Left lung (tissue), 10 donors: ENCODE measurements around the gene IL20RB. TPM values are rescaled to one million over a fixed set of nuclear protein-coding genes. Genes with fewer than 3 reads are reported as not detected.

Experiments
- ATAC-seq: fragments of 200-7000 bp; cut with Tn5 transposase; one replicate; pipeline ENCODE4 v1.9.1; 2020; ENCODE audit warnings: moderate library complexity
- DNase-seq, 4 donors: peaks; one replicate each; pipeline ENCODE4 v3.0.0-alpha.2; 2013 to 2020
- H3K27ac ChIP-seq, 2 donors: fragments of 200-600 bp; sonication (generic) in 1 of 2; one replicate each; pipeline versions ENCODE4 v1.5.0 to v1.8.0; 2020 to 2021
- H3K27me3 ChIP-seq, 2 donors: fragments of 200-600 bp; sonication (generic) in 1 of 2; one replicate each; pipeline versions ENCODE4 v1.5.0 to v1.8.0; 2020 to 2021
- H3K36me3 ChIP-seq, 2 donors: fragments of 200-600 bp; sonication (generic) in 1 of 2; one replicate each; pipeline versions ENCODE4 v1.5.0 to v1.8.0; 2020 to 2021
- H3K4me1 ChIP-seq, 2 donors: fragments of 200-600 bp; one replicate each; pipeline ENCODE4 v1.8.0; 2021
- H3K4me3 ChIP-seq, 2 donors: fragments of 200-600 bp; sonication (generic) in 1 of 2; one replicate each; pipeline versions ENCODE4 v1.5.0 to v1.8.0; 2020 to 2021; ENCODE audit warnings: mild to moderate bottlenecking in 1 of 2
- H3K9me3 ChIP-seq, 2 donors: fragments of 200-600 bp; sonication (generic) in 1 of 2; one replicate each; pipeline versions ENCODE4 v1.5.0 to v1.8.0; 2020 to 2021
- CTCF ChIP-seq, 2 donors: fragments of 200-600 bp; sonication (generic) in 1 of 2; IDR thresholded peaks; one replicate each; pipeline versions ENCODE4 v1.5.0 to v1.8.0; 2021; ENCODE audit warnings: antibody characterized with exemption in 2 of 2
- intact Hi-C, 2 donors: fragments of 100-400 bp; cut with DNase I; formaldehyde crosslinking; loops; one replicate each; pipeline versions ENCODE4 v1.11.2 to v1.14.2; 2022
- polyA plus RNA-seq, 6 donors: library from polyadenylated mRNA; unstranded; fragments of 120-200 nt; gene quantifications; one replicate each; pipeline ENCODE4 v1.2.1, GENCODE V29; 2013; ENCODE audit not compliant: insufficient read length in 6 of 6
- total RNA-seq, 2 donors: library from RNA; stranded (reverse); fragmentation: NEBNext Ultra II Directional; extraction: Animal tissue kit (Norgen Biotek cat#: 25700); gene quantifications; one replicate each; pipeline ENCODE4 v1.2.1, GENCODE V29; 2021
- donor health status: DM: no; HTN: yes; CAD: no.
- donor health status: DM: no; HTN: no; CAD: no.

IL20RB gene
- total and polyA plus RNA-seq, 8 donors = 0.61 to 1.9 (median 1.0) TPM

DNA sequence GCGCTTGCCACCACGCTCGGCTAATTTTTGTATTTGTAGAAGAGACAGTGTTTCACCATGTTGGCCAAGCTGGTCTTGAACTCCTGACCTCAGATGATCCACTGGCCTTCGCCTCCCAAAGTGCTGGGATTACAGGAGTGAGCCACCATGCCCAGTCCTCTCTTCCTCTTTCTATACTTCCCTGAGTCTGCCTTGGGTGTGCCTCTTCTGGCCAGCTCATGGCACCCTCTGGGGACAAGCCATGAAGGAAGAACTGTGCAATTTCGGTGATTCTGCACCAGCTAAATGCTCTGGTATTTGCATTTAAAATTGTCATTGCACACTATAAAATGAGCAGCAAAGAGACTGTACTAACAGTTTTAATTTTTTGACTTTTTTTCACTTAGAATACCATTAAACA, 66.6 kb downstream of the IL20RB start:
- TF ChIP-seq CTCF (IDR thresholded peaks at IDR 0.05) = no peak
- ATAC-seq = no peak
- no peaks in the 10 kb centered on the region for H3K27me3 ChIP-seq
- no peaks in the 10 kb centered on the region for H3K36me3 ChIP-seq
- intact Hi-C loops = no loop called here
- no peaks in the 10 kb centered on the region for H3K9me3 ChIP-seq
- no peak overlapping the region for H3K27ac ChIP-seq
- no peak overlapping the region for H3K4me3 ChIP-seq
- H3K4me1 ChIP-seq = no peaks in the 10 kb centered on the region
- DNase-seq = no peak

- no peaks in the 10 kb centered on the region for H3K4me1 ChIP-seq
- H3K4me3 ChIP-seq = no peak overlapping the region
- DNase-seq (no peak), ATAC-seq (no peak)
- intact Hi-C loops = no loop called here
- H3K27me3 ChIP-seq = peaks cover 0 to 7% of the 10 kb centered on the region in 2 donors
- H3K9me3 ChIP-seq = no peaks in the 10 kb centered on the region
- no peak for TF ChIP-seq CTCF (IDR thresholded peaks at IDR 0.05)
- H3K36me3 ChIP-seq = no peaks in the 10 kb centered on the region
- H3K27ac ChIP-seq = no peak overlapping the region
These were observed 68.9 kb downstream of the IL20RB start for GRCh38 chr3:137026701-137027100.

DNA sequence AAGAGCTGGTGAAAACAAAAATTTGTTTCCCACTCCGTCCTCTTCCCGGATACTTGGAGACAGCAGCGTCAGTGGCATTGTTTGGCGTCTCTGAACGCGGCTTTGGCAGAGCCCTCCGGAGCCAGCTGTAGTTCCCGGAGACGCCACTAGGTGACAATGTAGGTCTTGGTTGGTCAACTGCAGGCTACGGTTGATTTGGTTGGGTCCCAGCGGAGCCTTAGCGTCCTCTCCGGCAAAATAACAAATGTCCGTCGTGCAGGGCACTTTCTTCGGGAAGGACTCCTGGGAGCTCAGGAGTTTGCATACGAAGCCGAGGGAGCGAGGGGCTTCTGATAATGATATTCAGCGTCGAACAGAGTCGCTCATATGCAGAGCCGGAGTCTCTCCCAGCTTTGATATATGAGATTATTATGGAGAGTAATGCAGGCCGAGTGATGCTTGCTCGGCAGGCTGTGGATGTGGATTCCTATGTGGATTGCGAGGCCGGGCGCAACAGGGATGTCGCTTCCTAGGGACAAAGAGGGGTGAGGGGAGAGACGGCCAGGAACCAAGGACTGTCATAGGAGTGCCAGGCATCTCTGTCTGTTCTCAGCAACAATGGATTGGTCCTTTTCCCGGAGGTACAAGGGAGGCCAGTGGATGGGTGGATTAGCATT, 74.8 kb downstream of the IL20RB start:
- peak overlapping the region; percentile 3 to 4 for H3K4me3 ChIP-seq
- ATAC-seq = peak; percentile 99

GRCh38 chr3:137035631-137036030, 77.8 kb downstream of the IL20RB start:
- ATAC-seq (no peak), DNase-seq (no peak)
- no peaks in the 10 kb centered on the region for H3K36me3 ChIP-seq
- intact Hi-C loops = no loop called here
- H3K4me1 ChIP-seq = peaks cover 3 to 4% of the 10 kb centered on the region in 2 donors
- H3K27ac ChIP-seq = no peak overlapping the region
- peaks cover 0 to 25% of the 10 kb centered on the region in 2 donors for H3K27me3 ChIP-seq
- H3K9me3 ChIP-seq = no peaks in the 10 kb centered on the region
- H3K4me3 ChIP-seq = no peak overlapping the region
- no peak for TF ChIP-seq CTCF (IDR thresholded peaks at IDR 0.05)

More for the DNA sequence above, 74.8 kb downstream of the IL20RB start:
- Histone ChIP-seq H3K9me3 (no peaks in the 10 kb centered on the region), H3K27ac (no peak overlapping the region), H3K27me3 (peaks cover 0 to 25% of the 10 kb centered on the region in 2 donors), H3K4me1 (peaks cover 3 to 4% of the 10 kb centered on the region in 2 donors), H3K36me3 (no peaks in the 10 kb centered on the region)
- intact Hi-C loops = no loop called here
- TF ChIP-seq CTCF (IDR thresholded peaks at IDR 0.05) = peak; percentile 98
- DNase-seq = peak; percentile 78 to 88 (median 84)

DNA sequence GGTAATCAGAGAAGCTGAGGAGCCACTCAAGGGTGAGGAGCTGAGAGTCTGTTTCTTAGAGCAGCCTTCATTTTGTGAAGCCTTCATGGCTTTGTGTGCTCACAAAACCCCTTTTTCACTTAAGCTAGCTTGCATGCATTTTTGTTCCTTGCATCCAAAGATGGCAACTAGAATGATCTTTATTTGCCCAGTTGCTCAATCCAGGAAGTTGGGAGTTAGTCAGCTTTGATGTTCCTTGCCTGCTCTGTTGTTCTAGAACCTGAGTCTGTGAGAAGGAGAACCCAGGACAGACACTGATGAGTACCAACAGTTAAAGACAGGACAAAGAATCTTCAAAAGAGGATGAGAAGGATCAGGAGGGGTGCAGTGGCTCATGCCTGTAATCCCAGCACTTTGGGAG, 81.8 kb downstream of the IL20RB start:
- no peaks in the 10 kb centered on the region for H3K27me3 ChIP-seq
- intact Hi-C loops = no loop called here
- H3K4me1 ChIP-seq = no peaks in the 10 kb centered on the region
- H3K9me3 ChIP-seq = no peaks in the 10 kb centered on the region
- H3K27ac ChIP-seq = no peak overlapping the region
- DNase-seq = no peak
- TF ChIP-seq CTCF (IDR thresholded peaks at IDR 0.05) = no peak
- H3K36me3 ChIP-seq = no peaks in the 10 kb centered on the region
- H3K4me3 ChIP-seq = no peak overlapping the region
- ATAC-seq = no peak
